ENCODE data around the gene RPS18.

RPS18 gene

DNA sequence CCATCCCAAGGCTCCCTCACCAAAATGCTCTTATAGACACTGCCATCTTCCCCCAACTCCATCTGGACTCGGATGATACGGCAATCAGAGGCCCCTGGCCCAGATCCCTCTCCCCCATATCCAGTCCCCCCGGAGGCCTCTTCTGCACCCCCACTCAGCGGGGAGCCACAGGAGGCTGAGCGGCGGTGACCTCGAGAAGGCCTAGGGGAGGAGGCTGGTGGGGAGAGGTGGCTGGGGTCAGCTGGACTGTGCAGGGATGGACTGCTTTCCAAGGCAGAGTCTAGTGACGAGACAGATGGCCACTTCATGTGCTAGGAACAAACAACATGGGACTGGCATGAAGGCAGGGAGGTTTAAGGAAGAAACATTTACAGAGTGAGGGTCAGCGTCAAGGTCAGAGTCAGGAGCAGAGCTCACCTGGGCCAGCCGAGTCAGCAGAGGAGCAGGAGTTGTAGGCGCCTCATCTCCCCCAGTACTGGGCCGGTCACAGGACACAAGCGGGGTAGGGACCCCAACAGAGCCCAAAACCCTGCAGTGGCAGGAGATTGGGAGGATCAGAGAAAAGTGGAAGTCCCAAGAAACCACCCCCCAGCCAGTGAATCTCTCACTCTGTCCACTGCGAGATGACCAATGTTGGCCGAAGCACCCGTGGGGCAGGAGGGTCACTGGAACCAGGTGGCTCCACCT is 21.3 kb downstream of the RPS18 start:
- TF ChIP-seq TAF1 (IDR thresholded peaks at IDR 0.05; ENCODE audit: low read depth) (no peak), TCF12 (IDR thresholded peaks at IDR 0.05; ENCODE audit: low read depth) (no peak), NFIC (IDR thresholded peaks at IDR 0.05) (no peak), CEBPB (IDR thresholded peaks at IDR 0.05) (no peak), ZBTB7A (IDR thresholded peaks at IDR 0.05; ENCODE audit: low read depth) (no peak), FOXM1 (IDR thresholded peaks at IDR 0.05; ENCODE audit: borderline replicate concordance, low read depth) (no peak)
- TF ChIP-seq, protein P1, sequence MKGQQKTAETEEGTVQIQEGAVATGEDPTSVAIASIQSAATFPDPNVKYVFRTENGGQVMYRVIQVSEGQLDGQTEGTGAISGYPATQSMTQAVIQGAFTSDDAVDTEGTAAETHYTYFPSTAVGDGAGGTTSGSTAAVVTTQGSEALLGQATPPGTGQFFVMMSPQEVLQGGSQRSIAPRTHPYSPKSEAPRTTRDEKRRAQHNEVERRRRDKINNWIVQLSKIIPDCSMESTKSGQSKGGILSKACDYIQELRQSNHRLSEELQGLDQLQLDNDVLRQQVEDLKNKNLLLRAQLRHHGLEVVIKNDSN (IDR thresholded peaks at IDR 0.05) = no peak

DNA sequence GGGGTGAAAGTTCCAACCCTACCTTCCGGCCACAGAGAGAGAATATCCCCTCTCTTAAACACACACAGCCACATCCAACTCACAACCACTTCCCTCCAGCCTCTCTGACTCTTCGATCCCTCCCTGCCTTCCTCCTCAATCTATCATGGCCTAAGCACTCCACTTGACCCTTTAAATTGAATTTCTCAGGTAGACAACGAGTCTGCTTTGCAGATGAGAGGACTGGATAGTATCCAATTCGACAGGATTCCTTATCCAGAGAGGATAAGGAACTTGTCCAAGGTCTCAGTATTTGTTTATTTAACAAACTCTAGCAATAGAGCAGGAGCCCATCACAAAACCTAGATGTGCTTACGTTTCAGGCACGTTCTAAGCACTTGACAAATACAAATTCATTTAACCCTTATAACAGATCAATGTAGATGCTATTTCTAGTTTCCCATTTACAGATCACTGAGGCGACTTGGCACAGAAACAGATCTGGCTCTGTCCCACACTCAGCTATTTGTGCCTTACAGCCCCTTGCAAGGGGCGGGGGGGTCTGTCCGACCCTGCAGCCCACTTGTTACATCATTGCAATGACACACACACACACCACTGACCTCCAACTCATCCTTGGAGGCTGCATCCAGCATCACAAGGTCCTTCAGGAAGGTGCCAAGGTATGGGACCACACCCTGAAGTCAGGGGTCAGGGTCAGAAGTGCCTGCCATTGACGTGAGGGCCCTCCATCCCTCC is 22.4 kb downstream of the RPS18 start:
- no peak for TF ChIP-seq EGR1 (IDR thresholded peaks at IDR 0.05)
- TF ChIP-seq YY1 (IDR thresholded peaks at IDR 0.05; ENCODE audit: low read depth) = no peak
- TF ChIP-seq TAF1 (IDR thresholded peaks at IDR 0.05; ENCODE audit: low read depth) = no peak
- TF ChIP-seq CREB1 (IDR thresholded peaks at IDR 0.05; ENCODE audit: low read depth) = no peak
- TF ChIP-seq, protein P2, sequence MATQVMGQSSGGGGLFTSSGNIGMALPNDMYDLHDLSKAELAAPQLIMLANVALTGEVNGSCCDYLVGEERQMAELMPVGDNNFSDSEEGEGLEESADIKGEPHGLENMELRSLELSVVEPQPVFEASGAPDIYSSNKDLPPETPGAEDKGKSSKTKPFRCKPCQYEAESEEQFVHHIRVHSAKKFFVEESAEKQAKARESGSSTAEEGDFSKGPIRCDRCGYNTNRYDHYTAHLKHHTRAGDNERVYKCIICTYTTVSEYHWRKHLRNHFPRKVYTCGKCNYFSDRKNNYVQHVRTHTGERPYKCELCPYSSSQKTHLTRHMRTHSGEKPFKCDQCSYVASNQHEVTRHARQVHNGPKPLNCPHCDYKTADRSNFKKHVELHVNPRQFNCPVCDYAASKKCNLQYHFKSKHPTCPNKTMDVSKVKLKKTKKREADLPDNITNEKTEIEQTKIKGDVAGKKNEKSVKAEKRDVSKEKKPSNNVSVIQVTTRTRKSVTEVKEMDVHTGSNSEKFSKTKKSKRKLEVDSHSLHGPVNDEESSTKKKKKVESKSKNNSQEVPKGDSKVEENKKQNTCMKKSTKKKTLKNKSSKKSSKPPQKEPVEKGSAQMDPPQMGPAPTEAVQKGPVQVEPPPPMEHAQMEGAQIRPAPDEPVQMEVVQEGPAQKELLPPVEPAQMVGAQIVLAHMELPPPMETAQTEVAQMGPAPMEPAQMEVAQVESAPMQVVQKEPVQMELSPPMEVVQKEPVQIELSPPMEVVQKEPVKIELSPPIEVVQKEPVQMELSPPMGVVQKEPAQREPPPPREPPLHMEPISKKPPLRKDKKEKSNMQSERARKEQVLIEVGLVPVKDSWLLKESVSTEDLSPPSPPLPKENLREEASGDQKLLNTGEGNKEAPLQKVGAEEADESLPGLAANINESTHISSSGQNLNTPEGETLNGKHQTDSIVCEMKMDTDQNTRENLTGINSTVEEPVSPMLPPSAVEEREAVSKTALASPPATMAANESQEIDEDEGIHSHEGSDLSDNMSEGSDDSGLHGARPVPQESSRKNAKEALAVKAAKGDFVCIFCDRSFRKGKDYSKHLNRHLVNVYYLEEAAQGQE (IDR thresholded peaks at IDR 0.05; ENCODE audit: low read depth) = no peak
- TF ChIP-seq CEBPB (IDR thresholded peaks at IDR 0.05) = no peak
- TF ChIP-seq, protein P3, sequence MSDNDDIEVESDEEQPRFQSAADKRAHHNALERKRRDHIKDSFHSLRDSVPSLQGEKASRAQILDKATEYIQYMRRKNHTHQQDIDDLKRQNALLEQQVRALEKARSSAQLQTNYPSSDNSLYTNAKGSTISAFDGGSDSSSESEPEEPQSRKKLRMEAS (IDR thresholded peaks at IDR 0.05) = no peak
- no peak for TF ChIP-seq TCF12 (IDR thresholded peaks at IDR 0.05; ENCODE audit: low read depth)
- TF ChIP-seq NFIC (IDR thresholded peaks at IDR 0.05) = no peak
- no peak for TF ChIP-seq ZBTB7A (IDR thresholded peaks at IDR 0.05; ENCODE audit: low read depth)
- no peak for TF ChIP-seq EP300 (IDR thresholded peaks at IDR 0.05; ENCODE audit: borderline replicate concordance)
- no peak for TF ChIP-seq RAD21 (IDR thresholded peaks at IDR 0.05; ENCODE audit: low read depth)
- TF ChIP-seq, protein P1 (IDR thresholded peaks at IDR 0.05) = no peak
- TF ChIP-seq TEAD4 (IDR thresholded peaks at IDR 0.05) = no peak
- TF ChIP-seq FOXM1 (IDR thresholded peaks at IDR 0.05; ENCODE audit: borderline replicate concordance, low read depth) = no peak

DNA sequence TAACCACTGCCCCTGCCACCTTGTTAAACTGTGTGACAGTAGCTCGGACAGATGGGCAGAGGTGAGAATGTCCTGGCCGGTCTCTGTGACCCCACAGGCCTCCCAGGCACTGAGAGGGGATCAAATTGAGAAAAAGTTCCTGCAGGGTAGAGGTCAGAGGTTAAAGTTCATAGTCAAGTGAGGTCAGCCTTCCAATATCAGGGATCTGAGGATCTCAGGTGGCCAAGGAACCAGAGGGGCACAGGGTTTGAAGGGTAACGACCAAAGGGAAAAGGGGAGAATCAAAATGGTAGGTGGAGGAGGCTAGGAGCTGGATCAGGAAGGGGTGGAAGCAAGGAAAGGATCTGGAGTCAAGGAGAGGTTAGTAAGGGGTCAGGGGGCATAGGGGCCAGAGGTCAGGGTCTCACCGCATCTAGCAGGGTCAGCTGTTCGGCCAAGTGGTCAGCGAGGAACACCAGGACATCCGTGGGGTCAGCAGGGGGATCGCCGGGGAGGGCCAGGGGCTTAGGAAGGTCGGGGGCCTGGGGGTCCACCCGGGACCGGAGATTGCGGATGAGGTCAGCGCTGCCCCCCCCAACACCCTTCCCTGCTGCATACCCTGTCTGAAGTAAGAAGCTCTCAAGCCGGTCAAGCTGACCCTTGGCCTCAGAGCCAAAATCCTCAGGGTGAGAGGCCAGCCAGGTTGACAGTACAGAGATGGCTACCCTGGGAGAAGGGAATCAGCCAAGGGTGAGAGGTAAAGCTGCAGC is 23.9 kb downstream of the RPS18 start:
- no peak for TF ChIP-seq TAF1 (IDR thresholded peaks at IDR 0.05; ENCODE audit: low read depth)
- TF ChIP-seq, protein P1 (IDR thresholded peaks at IDR 0.05) = no peak
- no peak for TF ChIP-seq CEBPB (IDR thresholded peaks at IDR 0.05)
- TF ChIP-seq EP300 (IDR thresholded peaks at IDR 0.05; ENCODE audit: borderline replicate concordance) = no peak
- no peak for TF ChIP-seq EGR1 (IDR thresholded peaks at IDR 0.05)
- TF ChIP-seq, protein P3 (IDR thresholded peaks at IDR 0.05) = no peak
- no peak for TF ChIP-seq RAD21 (IDR thresholded peaks at IDR 0.05; ENCODE audit: low read depth)
- TF ChIP-seq NFIC (IDR thresholded peaks at IDR 0.05) = no peak
- TF ChIP-seq ZBTB7A (IDR thresholded peaks at IDR 0.05; ENCODE audit: low read depth) = no peak
- no peak for TF ChIP-seq FOXM1 (IDR thresholded peaks at IDR 0.05; ENCODE audit: borderline replicate concordance, low read depth)
- TF ChIP-seq, protein P2 (IDR thresholded peaks at IDR 0.05; ENCODE audit: low read depth) = no peak
- TF ChIP-seq TCF12 (IDR thresholded peaks at IDR 0.05; ENCODE audit: low read depth) = no peak
- TF ChIP-seq CREB1 (IDR thresholded peaks at IDR 0.05; ENCODE audit: low read depth) = no peak

DNA sequence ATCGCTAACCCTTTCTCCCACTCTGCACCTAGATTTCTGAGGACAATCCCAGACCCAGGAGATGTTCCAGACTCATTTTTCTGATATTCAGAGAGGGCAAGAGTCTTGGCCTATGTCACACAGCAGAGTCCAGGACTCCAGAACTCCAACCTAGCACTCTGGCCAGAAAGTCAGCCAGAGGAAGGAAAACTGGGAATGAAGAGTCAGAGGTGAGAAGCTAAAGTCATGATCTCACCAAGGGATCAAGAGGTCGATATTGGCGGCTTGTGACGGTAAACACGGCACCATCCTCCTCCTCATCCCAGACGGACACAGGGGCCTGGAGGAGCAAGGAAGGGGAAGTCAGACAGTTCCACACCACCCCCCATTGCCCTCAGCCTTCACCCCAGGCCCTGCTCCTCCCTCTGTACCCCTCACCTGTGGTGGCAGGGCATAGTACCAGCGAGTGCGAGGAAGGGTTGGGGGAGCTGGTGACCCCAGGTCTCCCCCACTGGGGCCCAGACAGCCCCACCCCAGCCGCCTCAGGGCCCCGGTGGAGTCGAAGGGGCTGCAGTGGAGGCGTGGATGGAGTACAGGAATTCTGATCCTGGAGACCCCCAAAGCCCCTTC is 25.0 kb downstream of the RPS18 start:
- no peak for TF ChIP-seq TAF1 (IDR thresholded peaks at IDR 0.05; ENCODE audit: low read depth)
- TF ChIP-seq EP300 (IDR thresholded peaks at IDR 0.05; ENCODE audit: borderline replicate concordance) = no peak

All from Ishikawa (cell line).